Kidney (tissue), 14 donors: ENCODE data around the gene LRRK1. TPM values are rescaled to one million over a fixed set of nuclear protein-coding genes. Genes with fewer than 3 reads are reported as not detected.

Source experiments
- DNase-seq, 5 donors: peaks; one replicate each; pipeline ENCODE4 v3.0.0-alpha.2; 2013 to 2020
- FAIRE-seq: peaks from 2 replicates; lab custom pipeline; 2012; peaks lifted over from hg19 to GRCh38; lab: Jason Lieb, UNC
- H3K27ac ChIP-seq, 2 donors: one replicate each; pipeline ENCODE4 v1.7.0; 2013; ENCODE audit warnings: low read depth in 2 of 2, low read length in 2 of 2, inconsistent platforms in 1 of 2
- H3K27me3 ChIP-seq: one replicate; pipeline ENCODE4 v1.7.1; 2013; ENCODE audit warnings: low read length, inconsistent platforms; ENCODE audit not compliant: control insufficient read depth, insufficient read depth
- H3K36me3 ChIP-seq, 3 donors: one replicate each; pipeline versions ENCODE4 v1.7.0 to v1.7.1; 2013; ENCODE audit warnings: low read length in 3 of 3, control low read depth in 1 of 3, inconsistent platforms in 1 of 3; ENCODE audit not compliant: insufficient read depth in 3 of 3, control insufficient read depth in 2 of 3
- H3K4me1 ChIP-seq, 3 donors: one replicate each; pipeline versions ENCODE4 v1.7.0 to v1.7.1; 2013; ENCODE audit warnings: low read length in 3 of 3, inconsistent platforms in 1 of 3, low read depth in 1 of 3; ENCODE audit not compliant: control insufficient read depth in 2 of 3, insufficient read depth in 2 of 3
- H3K4me3 ChIP-seq, 3 donors: one replicate each; pipeline versions ENCODE4 v1.7.0 to v1.8.1; 2013; ENCODE audit warnings: low read length in 3 of 3, control low read depth in 1 of 3, inconsistent platforms in 1 of 3
- H3K9ac ChIP-seq, 3 donors: one replicate each; pipeline versions ENCODE4 v1.7.0 to v1.7.1; 2013; ENCODE audit warnings: low read length in 3 of 3, control low read depth in 1 of 3, inconsistent platforms in 1 of 3
- H3K9me3 ChIP-seq, 3 donors: one replicate each; pipeline versions ENCODE4 v1.7.0 to v1.7.1; 2013; ENCODE audit warnings: low read length in 3 of 3, control low read depth in 1 of 3, inconsistent platforms in 1 of 3; ENCODE audit not compliant: control insufficient read depth in 2 of 3, insufficient read depth in 1 of 3
- CTCF ChIP-seq: IDR thresholded peaks from 3 replicates; pipeline ENCODE4 v1.5.1; 2012; ENCODE audit warnings: mild to moderate bottlenecking, moderate library complexity, borderline replicate concordance; ENCODE audit not compliant: insufficient read depth; ENCODE audit errors: extremely low read depth
- intact Hi-C: fragments of 100-400 bp; cut with DNase I; formaldehyde crosslinking; loops from one replicate; pipeline ENCODE4 v1.11.1; 2022
- polyA plus RNA-seq: library from polyadenylated mRNA; stranded (reverse); fragments of 350-450 nt; fragmentation: Illumina TruSeq; extraction: RNeasy Lipid Tissue Mini Kit (QIAGEN cat#74804); gene quantifications from one replicate; pipeline ENCODE4 v1.2.3, GENCODE V29; 2014; ENCODE audit warnings: low read depth, low replicate concordance; ENCODE audit not compliant: insufficient read depth
- total RNA-seq: library from RNA; stranded (reverse); fragmentation: NEBNext Ultra II Directional; extraction: Animal tissue kit (Norgen Biotek cat#: 25700); gene quantifications from one replicate; pipeline ENCODE4 v1.2.1, GENCODE V29; 2021
- donor health status: control.
- donor health status: control.
- donor health status: control.
- donor health status: control.
- donor health status: control.
- donor health status: DM: yes; HTN: yes; CAD: no.
- donor health status: Normal renal cell carcinoma (clear cell type).

The LRRK1 gene
- total and polyA plus RNA-seq, 2 donors from 2014 or later: 1.1 to 24.9 TPM

GRCh38 chr15:101099183-101099582 lies 180.0 kb downstream of the LRRK1 start:
- H3K36me3 ChIP-seq: no peaks in the 10 kb centered on the region
- intact Hi-C loops: no loop called here
- H3K9me3 ChIP-seq: no peaks in the 10 kb centered on the region
- no peak overlapping the region for H3K4me3 ChIP-seq
- no peaks in the 10 kb centered on the region for H3K27me3 ChIP-seq
- no peak overlapping the region for H3K9ac ChIP-seq
- TF ChIP-seq CTCF: no peak
- H3K27ac ChIP-seq: no peak overlapping the region
- no peak for DNase-seq
- H3K4me1 ChIP-seq: no peaks in the 10 kb centered on the region
- FAIRE-seq: no peak

GRCh38 chr15:101100118-101100517 lies 181.0 kb downstream of the LRRK1 start:
- H3K36me3 ChIP-seq: no peaks in the 10 kb centered on the region
- DNase-seq: no peak
- intact Hi-C loops: no loop called here
- no peak for TF ChIP-seq CTCF
- peaks cover 0 to 3% (median 0%) of the 10 kb centered on the region in 3 donors for H3K4me1 ChIP-seq
- no peaks in the 10 kb centered on the region for H3K9me3 ChIP-seq
- H3K27ac ChIP-seq: no peak overlapping the region
- H3K9ac ChIP-seq: no peak overlapping the region
- no peaks in the 10 kb centered on the region for H3K27me3 ChIP-seq
- FAIRE-seq: no peak
- H3K4me3 ChIP-seq: no peak overlapping the region

DNA sequence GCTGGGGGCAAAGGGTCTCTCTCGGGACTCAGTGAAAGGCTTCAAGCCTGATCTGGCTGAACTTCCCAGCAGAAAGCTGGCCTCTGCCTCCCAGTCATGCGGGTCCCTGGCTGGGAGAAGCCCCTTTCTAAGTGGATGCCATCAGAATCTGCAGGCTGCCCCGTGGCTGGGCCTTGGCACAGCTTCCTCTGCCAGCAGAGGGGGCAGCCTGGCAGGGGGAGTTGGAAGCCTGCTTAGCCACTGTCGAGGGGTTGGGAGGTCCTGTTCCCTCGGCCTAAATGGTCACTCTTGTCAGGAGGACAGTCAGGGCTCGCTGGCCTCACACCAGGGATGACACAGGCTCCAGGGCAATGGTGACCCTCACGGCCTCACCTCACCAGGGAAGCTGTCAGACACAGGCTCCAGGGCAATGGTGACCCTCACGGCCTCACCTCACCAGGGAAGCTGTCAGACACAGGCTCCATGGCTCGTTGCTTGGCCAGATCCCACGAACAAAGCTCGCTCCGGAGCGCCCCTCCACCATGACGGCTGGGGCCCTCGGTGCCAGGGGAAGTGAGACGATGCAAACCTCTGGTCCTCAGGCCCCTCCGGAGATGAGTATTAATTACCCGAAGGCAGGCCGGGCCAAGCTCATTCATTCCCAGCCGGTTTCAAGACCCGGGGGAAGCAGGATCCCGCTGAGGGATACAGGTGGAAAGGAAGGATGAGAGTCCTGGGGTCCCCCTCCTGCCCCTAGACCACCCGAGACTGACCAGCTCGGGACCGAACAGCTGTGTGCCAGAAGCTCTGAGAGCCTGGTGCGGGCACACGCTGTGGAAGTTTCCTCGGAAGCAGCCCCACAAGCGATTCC lies 181.7 kb downstream of the LRRK1 start:
- Histone ChIP-seq H3K9ac (no peak overlapping the region), H3K27me3 (no peaks in the 10 kb centered on the region), H3K4me3 (no peak overlapping the region), H3K9me3 (no peaks in the 10 kb centered on the region), H3K4me1 (peaks cover 0 to 5% (median 0%) of the 10 kb centered on the region in 3 donors), H3K27ac (no peak overlapping the region), H3K36me3 (no peaks in the 10 kb centered on the region)
- no peak for TF ChIP-seq CTCF
- FAIRE-seq (no peak), DNase-seq (no peak)
- intact Hi-C loops: no loop called here
